Stimulated activated CD4-positive, alpha-beta T cell treated with anti-CD3 and anti-CD28 coated beads, Interleukin-2, amount 100 ng/mL, for 48 hours (primary cell): ENCODE data around the gene KLF17.

Source experiments
- DNase-seq, 2 donors: peaks; one replicate each; pipeline ENCODE4 v3.0.0-alpha.2; 2020

Gene KLF17, protein sequence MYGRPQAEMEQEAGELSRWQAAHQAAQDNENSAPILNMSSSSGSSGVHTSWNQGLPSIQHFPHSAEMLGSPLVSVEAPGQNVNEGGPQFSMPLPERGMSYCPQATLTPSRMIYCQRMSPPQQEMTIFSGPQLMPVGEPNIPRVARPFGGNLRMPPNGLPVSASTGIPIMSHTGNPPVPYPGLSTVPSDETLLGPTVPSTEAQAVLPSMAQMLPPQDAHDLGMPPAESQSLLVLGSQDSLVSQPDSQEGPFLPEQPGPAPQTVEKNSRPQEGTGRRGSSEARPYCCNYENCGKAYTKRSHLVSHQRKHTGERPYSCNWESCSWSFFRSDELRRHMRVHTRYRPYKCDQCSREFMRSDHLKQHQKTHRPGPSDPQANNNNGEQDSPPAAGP

DNA sequence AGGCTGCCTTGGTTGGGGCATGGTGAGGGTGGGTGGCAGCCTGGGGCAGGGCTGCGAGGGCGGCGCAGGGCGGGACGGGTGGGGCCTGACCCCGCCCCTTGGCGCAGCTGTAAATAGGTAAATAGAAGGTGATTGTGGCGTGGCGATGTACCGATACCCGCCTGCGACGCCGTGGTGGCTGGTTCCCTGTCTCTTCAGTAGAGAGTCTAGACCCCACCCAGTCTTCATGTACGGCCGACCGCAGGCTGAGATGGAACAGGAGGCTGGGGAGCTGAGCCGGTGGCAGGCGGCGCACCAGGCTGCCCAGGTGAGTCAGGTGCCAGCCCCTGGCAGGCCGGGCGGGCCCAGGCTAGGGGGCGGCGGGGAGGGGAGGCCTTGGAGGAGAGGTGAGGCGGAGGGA is at the start of gene KLF17:
Gene KLF17, plus strand, starts transcription at position 140 of the 400 bp plus-strand sequence. Its CDS starts 87 bp downstream, at position 227.
- no peak for DNase-seq

GRCh38 chr1:44071461-44071860 is 47.2 kb upstream of the KLF17 start:
- no peak for DNase-seq

GRCh38 chr1:44072204-44072603 is 46.4 kb upstream of the KLF17 start:
- no peak for DNase-seq

DNA sequence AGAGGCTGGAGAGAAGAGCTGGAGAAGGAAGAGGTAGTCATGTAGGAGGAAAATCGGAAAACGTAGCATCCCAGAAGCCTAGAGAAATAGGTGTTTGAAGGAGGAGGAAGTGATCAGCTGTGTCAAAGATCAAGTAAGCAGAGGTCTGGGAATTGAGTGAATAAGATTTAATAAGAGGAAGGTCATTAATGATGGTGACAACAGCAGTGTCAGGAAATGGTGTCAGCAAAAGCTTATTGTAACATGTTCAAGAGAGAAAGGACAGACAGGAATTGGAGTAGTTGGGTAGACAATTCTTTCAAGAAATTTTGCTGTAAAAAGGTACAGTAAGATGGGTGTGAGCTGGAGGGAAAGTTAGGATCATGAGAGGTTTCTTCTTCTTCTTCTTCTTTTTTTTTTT is 45.8 kb upstream of the KLF17 start:
- no peak for DNase-seq

GRCh38 chr1:44073528-44073927 is 45.1 kb upstream of the KLF17 start:
- no peak for DNase-seq

DNA sequence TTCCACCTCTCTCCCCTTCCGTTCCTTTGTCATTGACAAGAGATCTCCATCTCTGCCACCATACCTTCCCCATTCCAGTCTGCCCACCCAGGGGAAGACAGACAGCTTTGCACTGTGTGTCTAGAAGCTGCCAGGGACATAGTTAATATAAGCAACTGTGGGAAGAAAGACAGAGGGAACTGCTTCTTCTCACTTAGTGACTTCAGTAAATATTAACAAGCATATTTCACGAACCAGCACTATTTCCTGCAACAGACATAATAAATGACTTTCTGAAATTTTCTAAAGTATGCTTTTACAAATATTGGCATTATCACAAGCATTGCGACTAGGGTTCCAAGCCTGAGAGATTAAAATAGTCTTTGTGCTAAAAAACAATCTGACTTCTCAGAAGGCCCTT is 44.2 kb upstream of the KLF17 start:
- no peak for DNase-seq

DNA sequence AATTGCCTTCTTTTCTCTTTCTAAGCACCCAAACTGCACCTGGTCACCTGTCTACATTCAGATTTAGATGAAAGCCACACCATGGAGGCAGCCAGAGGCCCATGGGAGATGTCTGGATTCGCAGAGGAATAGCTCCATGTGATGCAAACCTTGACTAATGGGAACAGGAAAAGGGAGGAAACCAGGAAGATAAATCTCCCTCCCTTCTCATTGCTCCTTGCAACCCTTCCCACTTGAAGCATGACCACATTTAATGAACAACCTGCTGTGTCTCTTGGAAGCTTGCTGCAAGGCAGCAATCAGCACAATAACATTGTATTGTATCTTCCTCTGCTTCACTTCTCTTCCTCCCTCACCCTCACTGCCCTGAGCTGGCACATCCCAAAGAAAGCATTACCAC is 42.6 kb upstream of the KLF17 start:
- no peak for DNase-seq

DNA sequence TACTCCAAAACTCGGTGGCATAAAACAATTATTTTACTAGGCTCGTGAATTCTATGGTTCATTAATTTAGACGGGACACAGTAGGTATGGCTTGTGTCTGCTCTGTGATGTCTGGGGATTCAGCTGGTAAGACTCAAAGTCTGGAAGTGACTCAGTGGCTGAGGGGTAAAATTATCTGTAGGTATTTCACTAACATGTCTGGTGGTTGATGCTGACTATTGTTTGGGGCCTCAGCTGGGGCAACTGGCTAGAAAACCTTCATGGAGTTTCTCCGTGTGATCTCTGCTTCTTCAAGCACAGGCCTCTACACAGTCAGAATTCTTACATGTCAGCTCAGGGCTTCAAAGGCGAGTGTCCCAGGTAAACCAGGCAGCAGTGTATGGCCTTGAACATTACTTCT is 41.2 kb upstream of the KLF17 start:
- no peak for DNase-seq

DNA sequence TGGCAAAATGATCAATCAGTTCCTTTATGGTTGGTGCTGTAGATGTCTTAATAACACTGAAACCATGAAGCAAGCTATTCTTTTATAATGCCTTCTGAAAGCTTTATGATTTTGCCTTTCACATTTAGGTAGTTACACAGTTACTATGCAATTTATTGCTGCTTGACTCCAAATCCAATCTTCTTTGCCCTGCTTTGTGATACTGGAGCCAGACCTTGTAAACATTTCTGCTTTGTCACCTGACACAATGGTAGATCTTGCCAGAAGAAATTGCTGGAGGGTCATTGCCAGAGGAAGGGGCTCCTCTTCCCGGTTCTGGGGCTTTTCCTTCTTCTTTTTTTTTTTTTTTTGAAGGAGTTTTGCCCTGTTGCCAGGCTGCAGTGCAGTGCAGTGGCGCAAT is 40.5 kb upstream of the KLF17 start:
- no peak for DNase-seq

- no peak for DNase-seq
Measured at GRCh38 chr1:44079566-44079965, 39.1 kb upstream of the KLF17 start.

GRCh38 chr1:44084998-44085675 is 33.5 kb upstream of the KLF17 start:
- DNase-seq = no peak

DNA sequence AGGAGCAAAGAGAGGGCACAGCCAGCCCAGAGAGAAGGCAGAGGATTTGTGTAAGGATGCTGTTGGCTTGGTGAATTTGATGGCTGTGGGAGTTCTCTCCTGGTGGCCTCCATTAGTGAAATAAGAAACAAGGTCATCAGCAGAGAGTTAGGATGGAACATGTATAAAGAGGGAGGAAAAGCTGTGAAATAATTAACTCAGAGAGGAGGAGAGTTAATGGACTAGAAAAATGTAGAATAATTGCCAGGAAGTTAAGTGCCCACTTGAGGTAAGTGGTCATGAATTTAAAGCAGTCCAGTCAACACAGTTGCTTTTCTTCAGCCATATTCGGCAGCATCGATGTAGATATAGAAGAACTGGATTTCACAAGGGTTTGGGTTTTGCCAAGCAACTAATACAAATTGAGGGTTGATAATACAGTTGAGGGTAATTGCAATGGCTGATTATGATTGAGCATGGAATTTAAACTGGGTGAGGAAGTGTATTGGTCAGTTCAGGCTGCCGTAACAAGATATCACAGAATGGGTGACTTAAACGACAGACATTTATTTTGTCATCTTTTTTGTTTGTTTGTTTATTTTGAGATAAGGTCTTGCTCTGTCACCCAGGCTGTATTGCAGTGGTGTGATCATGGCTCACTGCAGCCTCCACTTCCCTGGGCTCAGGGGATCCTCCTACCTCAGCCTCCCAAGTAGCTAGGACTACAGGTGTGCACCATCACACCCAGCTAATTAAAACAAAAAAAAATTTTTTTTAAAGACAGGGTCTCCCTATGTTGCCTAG is 31.7 kb upstream of the KLF17 start:
- no peak for DNase-seq

DNA sequence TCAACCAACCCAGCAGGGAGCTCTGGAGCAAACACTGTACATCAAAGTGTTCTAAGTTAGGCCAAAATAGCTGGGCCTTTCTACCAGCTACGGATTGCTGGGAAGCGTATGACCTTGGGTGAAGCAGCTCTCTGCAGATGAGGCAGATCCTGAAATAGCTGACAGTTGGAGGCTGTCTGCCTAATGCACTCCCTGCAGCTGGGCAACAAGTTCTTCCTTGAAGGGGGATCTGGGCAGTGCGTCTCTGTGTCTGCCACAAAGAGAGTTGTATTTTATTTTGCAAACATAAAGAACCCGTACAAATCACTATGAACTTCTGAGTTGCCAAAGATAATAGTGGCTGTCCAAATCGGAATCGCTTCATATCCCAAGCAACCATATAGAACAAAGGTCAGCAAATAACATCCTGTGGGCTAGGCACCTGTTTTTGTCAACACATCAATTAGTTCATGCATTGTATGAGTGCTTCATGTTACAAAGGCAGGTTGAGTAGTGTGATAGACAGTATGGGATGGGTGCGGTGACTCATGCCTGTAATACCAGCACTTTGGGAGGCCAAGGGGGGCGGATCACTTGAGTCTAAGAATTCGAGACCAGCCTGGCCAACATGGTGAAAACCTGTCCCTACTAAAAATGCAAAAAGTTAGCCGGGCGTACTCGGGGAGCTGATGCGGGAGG is 29.1 kb upstream of the KLF17 start:
- no peak for DNase-seq

DNA sequence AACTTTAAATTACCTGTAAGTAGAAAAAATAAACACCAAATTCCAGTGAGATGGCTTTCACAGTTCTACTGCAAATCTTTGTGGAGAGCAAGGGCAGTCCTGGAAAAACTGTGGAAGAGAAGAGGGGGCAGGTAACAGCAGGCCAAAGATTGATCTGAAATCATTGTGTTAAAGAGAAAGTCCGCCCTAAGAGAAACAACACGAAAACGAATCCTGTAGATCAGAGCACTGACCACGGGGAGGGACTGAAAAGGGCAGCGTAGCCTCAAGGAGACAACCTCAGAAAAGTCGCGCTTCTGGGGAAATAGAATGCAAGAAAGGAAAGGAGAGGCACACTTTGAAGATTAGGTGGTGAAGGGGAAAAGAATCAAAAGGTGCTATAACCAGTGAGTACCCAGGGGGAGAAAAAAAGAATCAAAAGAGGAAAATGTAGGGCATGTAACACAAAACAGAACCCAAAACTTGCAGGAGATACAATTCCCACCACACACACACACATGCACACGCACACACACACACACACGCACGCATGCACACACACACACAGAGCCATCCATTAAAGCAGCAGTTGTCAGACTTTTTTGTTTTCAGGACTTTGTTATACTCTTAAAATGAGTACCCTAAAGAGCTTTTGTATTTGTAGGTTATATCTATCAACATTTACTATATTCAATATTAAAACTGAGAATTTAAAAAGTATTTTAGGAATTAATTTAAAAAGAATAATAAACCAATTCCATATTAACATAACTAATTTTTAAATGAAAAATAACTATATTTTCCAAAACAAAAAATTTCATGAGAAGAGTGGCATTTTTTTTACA is 28.0 kb upstream of the KLF17 start:
- DNase-seq = no peak

- no peak for DNase-seq
Measured at GRCh38 chr1:44094047-44094446, 24.6 kb upstream of the KLF17 start.

- DNase-seq = no peak
Measured at GRCh38 chr1:44100183-44100868, 18.3 kb upstream of the KLF17 start.

- DNase-seq = no peak
Measured at GRCh38 chr1:44101328-44101727, 17.3 kb upstream of the KLF17 start.

GRCh38 chr1:44103270-44104131 is 15.1 kb upstream of the KLF17 start:
- peak in 1 of 2 donors; percentile 2 for DNase-seq

GRCh38 chr1:44105810-44106209 is 12.8 kb upstream of the KLF17 start:
- no peak for DNase-seq

DNA sequence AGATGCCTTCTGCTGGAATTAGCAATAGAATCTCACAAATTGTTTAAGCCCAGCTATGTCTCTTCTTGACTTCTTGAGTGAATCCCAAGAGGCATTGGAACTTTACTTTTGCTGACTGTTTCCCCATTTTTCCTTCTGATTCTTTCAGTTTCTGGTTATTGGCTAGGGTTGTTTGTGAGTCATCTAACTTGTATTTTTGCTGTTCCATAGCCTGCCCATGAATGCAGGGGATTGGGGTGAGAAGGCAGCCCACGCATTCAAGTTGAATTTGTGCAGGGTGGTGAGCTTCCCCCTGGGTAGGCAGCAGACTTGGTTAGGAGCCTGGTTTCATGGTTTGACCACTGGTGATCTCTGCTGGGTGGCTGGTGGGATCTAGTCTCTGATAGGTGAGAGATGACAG is 10.4 kb upstream of the KLF17 start:
- no peak for DNase-seq

DNA sequence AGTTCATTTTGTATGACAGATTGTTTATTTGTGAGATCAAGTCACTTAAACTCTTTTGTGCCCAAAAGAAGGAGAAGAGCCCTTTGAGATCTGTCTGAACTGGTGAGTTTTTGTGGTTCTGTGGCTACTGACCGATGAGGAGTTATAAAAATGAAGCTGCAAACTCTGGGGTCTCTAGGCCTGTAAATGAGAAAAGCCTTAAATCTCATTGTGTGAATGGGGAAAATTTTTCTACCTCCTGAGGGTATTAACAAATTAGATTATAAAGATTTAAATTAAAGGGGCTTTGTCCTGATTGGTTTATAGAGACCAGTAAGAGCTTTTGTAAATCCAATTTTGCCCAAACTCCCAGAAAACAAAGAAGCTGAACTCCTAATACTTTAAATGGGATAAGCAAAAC is 9.7 kb upstream of the KLF17 start:
- no peak for DNase-seq
